GM12878 (cell line): ENCODE measurements around the gene SMIM14. TPM values are rescaled to one million over a fixed set of nuclear protein-coding genes. Genes with fewer than 3 reads are reported as not detected.
A peak's percentile ranks its signal among the peaks of the same experiment; 100 is the strongest.

Experiments
- ATF2 ChIP-seq: IDR thresholded peaks from 2 replicates; pipeline ENCODE4 v1.6.1; 2012; ENCODE audit warnings: low read length, inconsistent platforms
- BHLHE40 ChIP-seq, 2 experiments: fragments of 450-650 bp in 1 of 2; IDR thresholded peaks; 2 replicates each; pipeline ENCODE4 v1.6.1; 2011 to 2017; ENCODE audit warnings: low read depth in 2 of 2, borderline replicate concordance in 1 of 2, improper control_type of control experiment in 1 of 2, low read length in 1 of 2, mild to moderate bottlenecking in 1 of 2
- CHD1 ChIP-seq: IDR thresholded peaks from 2 replicates; pipeline ENCODE4 v1.6.1; 2012; ENCODE audit warnings: low read depth, low read length, improper control_type of control experiment
- CHD4 ChIP-seq: fragments of 200-600 bp; sonication (generic); IDR thresholded peaks from 2 replicates; pipeline ENCODE4 v1.6.1; 2016; ENCODE audit warnings: mild to moderate bottlenecking
- CUX1 ChIP-seq: IDR thresholded peaks from 2 replicates; pipeline ENCODE4 v1.6.1; 2012; ENCODE audit warnings: improper control_type of control experiment, low read depth, low read length; ENCODE audit not compliant: insufficient replicate concordance
- FOXM1 ChIP-seq: IDR thresholded peaks from 2 replicates; pipeline ENCODE4 v1.6.1; 2012; ENCODE audit warnings: low read depth, mild to moderate bottlenecking, inconsistent platforms, low read length, moderate library complexity
- HDGF ChIP-seq: fragments of 450-650 bp; IDR thresholded peaks from 2 replicates; pipeline ENCODE4 v1.6.1; 2016; ENCODE audit warnings: antibody characterized with exemption
- IKZF2 ChIP-seq, 2 experiments: fragments of 450-650 bp; IDR thresholded peaks; 2 replicates each; pipeline ENCODE4 v1.6.1; 2017; ENCODE audit warnings: mild to moderate bottlenecking in 2 of 2, moderate library complexity in 2 of 2
- JUND ChIP-seq: IDR thresholded peaks from 2 replicates; pipeline ENCODE4 v1.6.1; 2012; ENCODE audit warnings: low read depth, mild to moderate bottlenecking, low read length, improper control_type of control experiment, moderate library complexity
- KLF5 ChIP-seq: fragments of 450-650 bp; IDR thresholded peaks from 2 replicates; pipeline ENCODE4 v1.6.1; 2014; ENCODE audit warnings: mild to moderate bottlenecking; ENCODE audit not compliant: partially characterized antibody
- MEF2A ChIP-seq: IDR thresholded peaks from 2 replicates; pipeline ENCODE4 v1.6.1; 2011; ENCODE audit warnings: low read depth, mild to moderate bottlenecking, low read length, moderate library complexity; ENCODE audit not compliant: insufficient read depth
- PAX5 ChIP-seq: IDR thresholded peaks from 2 replicates; pipeline ENCODE4 v1.6.1; 2011; ENCODE audit warnings: low read depth, low read length, borderline replicate concordance
- PML ChIP-seq: IDR thresholded peaks from 2 replicates; pipeline ENCODE4 v1.6.1; 2012; ENCODE audit warnings: low read length, inconsistent platforms
- POLR2A ChIP-seq: IDR thresholded peaks from 2 replicates; pipeline ENCODE4 v1.6.1; 2011; ENCODE audit warnings: low read depth, mild to moderate bottlenecking, low read length
- SREBF2 ChIP-seq: IDR thresholded peaks from 2 replicates; pipeline ENCODE4 v1.6.1; 2012; ENCODE audit warnings: mild to moderate bottlenecking, low read length
- SRF ChIP-seq, 2 experiments: IDR thresholded peaks; 2 replicates each; pipeline ENCODE4 v1.6.1; 2011; ENCODE audit warnings: low read depth in 2 of 2, low read length in 2 of 2, mild to moderate bottlenecking in 1 of 2, moderate library complexity in 1 of 2
- STAT3 ChIP-seq: IDR thresholded peaks from 2 replicates; pipeline ENCODE4 v1.6.1; 2011; ENCODE audit warnings: low read depth, low read length, improper control_type of control experiment
- TCF12 ChIP-seq: IDR thresholded peaks from 2 replicates; pipeline ENCODE4 v1.6.1; 2011; ENCODE audit warnings: low read depth, mild to moderate bottlenecking, low read length
- ZNF384 ChIP-seq: IDR thresholded peaks from 2 replicates; pipeline ENCODE4 v1.6.1; 2012; ENCODE audit warnings: low read depth, mild to moderate bottlenecking, low read length, improper control_type of control experiment, borderline replicate concordance
- polyA plus RNA-seq, 11 experiments: library from polyadenylated mRNA; depleted of rRNA in 4 of 11; unstranded in 6 of 11; stranded (reverse) in 5 of 11; fragments of >200 nt; fragmentation: Nextera tagmentation in 4 of 11; fragmentation: Illumina TruSeq in 1 of 11; extraction: Ambion mirVana in 4 of 11; extraction: Trizol in 1 of 11; gene quantifications; 1 replicate in 1 of 11; 2 replicates in 10 of 11; pipeline versions ENCODE4 v1.2.1 to v1.2.3, GENCODE V29; 2011 to 2016; ENCODE audit warnings: inconsistent platforms in 2 of 11, missing spikeins in 2 of 11, low read depth in 1 of 11
- total RNA-seq, 4 experiments: library from RNA; depleted of rRNA in 3 of 4; stranded (reverse); fragments of >200 nt in 3 of 4; fragmentation: Illumina TruSeq in 1 of 4; extraction: Trizol in 1 of 4; gene quantifications; 2 replicates each; pipeline versions ENCODE4 v1.2.1 to v1.2.3, GENCODE V29; 2013 to 2021
- TF ChIP-seq, protein P1 (sequence below): fragments of 150-350 bp; IDR thresholded peaks from 2 replicates; pipeline ENCODE4 v1.6.1; 2014; ENCODE audit warnings: mild to moderate bottlenecking, low read depth, low read length

SMIM14 gene
- total and polyA plus RNA-seq, 10 of the 15 experiments (the other 5 are each of a cell fraction or from before 2014, with no cell fraction given): 125 to 671 (median 188) TPM

DNA sequence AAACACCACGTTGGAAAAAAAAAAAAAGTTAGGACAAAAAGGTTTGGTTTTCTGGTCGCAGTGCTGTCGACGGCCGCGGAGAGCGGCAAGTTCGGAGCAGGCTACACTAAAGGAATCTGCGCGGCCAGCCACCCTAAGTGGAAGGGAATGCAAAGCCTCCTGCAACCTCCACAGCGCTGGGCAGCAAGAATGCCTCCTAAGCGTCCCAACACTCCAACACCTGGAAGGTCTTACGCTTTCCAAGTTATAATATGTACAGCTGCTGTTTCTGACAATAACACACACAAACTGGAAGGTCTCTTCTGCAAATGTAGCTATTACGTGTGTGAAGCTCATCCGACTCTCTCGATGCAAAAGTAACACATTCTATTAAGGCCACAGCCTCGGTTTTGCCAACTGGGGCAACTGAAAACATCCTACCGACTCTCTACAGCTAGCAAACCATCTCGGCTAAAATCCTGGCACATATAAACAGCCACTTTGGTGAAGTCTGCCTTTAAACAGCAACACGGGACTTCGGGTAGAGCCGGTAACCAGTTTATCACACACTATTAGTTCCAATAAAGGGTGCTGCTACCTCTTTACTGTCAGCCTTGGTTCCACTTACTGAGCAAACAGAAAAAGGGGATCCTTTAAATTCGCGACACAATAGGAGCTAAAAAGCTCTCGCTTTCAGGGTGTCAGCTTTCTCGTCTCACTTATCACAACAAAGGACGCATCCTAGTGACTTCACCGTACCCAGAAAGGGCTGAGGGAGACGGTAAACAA is 895 bp downstream of the SMIM14 start (continued):
- TF ChIP-seq ATF2 (no peak; the same call in 1 of the 2 replicates), IKZF2 (IDR thresholded peaks at IDR 0.05) (peak in 1 of 2 experiments; percentile 21; a peak in 2 of 4 replicates), PAX5 (0 out of 2 replicates have a peak, but pooled peaks have one; percentile 46), FOXM1 (no peak), HDGF (no peak), CHD1 (peak; percentile 25; the same call in 1 of the 2 replicates), SREBF2 (no peak), POLR2A (0 out of 2 replicates have a peak, but pooled peaks have one; percentile 15), BHLHE40 (IDR thresholded peaks at IDR 0.05; ENCODE audit: borderline replicate concordance in 1 of 2, low read depth in 2 of 2, low read length in 1 of 2) (peak in 1 of 2 experiments; percentile 15; a peak in 1 of 4 replicates), CHD4 (no peak), CUX1 (no peak), TCF12 (no peak), JUND (no peak), STAT3 (no peak), KLF5 (no peak), SRF (IDR thresholded peaks at IDR 0.05; ENCODE audit: low read depth in 2 of 2, low read length in 2 of 2) (no peak), PML (0 out of 2 replicates have a peak, but pooled peaks have one; percentile 15), MEF2A (no peak), ZNF384 (peak; percentile 23; the same call in 1 of the 2 replicates)
- TF ChIP-seq, protein P1, sequence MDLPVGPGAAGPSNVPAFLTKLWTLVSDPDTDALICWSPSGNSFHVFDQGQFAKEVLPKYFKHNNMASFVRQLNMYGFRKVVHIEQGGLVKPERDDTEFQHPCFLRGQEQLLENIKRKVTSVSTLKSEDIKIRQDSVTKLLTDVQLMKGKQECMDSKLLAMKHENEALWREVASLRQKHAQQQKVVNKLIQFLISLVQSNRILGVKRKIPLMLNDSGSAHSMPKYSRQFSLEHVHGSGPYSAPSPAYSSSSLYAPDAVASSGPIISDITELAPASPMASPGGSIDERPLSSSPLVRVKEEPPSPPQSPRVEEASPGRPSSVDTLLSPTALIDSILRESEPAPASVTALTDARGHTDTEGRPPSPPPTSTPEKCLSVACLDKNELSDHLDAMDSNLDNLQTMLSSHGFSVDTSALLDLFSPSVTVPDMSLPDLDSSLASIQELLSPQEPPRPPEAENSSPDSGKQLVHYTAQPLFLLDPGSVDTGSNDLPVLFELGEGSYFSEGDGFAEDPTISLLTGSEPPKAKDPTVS: no peak
